SJSA1 (cell line): Measurements from ENCODE around the gene WBP2NL. TPM values are rescaled to one million over a fixed set of nuclear protein-coding genes. Genes with fewer than 3 reads are reported as not detected.

Experiments used
- DNase-seq, 2 experiments: peaks; one replicate each; pipeline ENCODE4 v3.0.0-alpha.2; 2015 to 2020; ENCODE audit warnings: low spot score in 2 of 2, low read depth in 1 of 2
- H3K27ac ChIP-seq: fragments of 250-450 bp; sonication (Bioruptor Pico); 2 replicates; pipeline ENCODE4 v1.5.1; 2020; ENCODE audit warnings: mild to moderate bottlenecking, moderate library complexity
- H3K27me3 ChIP-seq: fragments of 250-450 bp; sonication (Bioruptor Pico); replicated peaks from 2 replicates; pipeline ENCODE4 v1.5.1; 2020; ENCODE audit warnings: mild to moderate bottlenecking, moderate library complexity
- H3K36me3 ChIP-seq: fragments of 250-450 bp; sonication (Bioruptor Pico); 2 replicates; pipeline ENCODE4 v1.5.1; 2020; ENCODE audit warnings: mild to moderate bottlenecking
- H3K4me1 ChIP-seq: fragments of 250-450 bp; sonication (Bioruptor Pico); replicated peaks from 2 replicates; pipeline ENCODE4 v1.6.1; 2021; ENCODE audit warnings: mild to moderate bottlenecking
- H3K4me3 ChIP-seq: fragments of 250-450 bp; sonication (Bioruptor Pico); 2 replicates; pipeline ENCODE4 v1.5.1; 2020; ENCODE audit warnings: mild to moderate bottlenecking
- H3K9me3 ChIP-seq: fragments of 250-450 bp; sonication (Bioruptor Pico); replicated peaks from 2 replicates; pipeline ENCODE4 v1.5.1; 2020; ENCODE audit warnings: mild to moderate bottlenecking
- total RNA-seq: library from RNA; depleted of rRNA; stranded (reverse); fragments of >200 nt; shearing (Covaris generic); gene quantifications from 2 replicates; pipeline ENCODE4 v1.2.3, GENCODE V29; 2014; rRNA removed

The WBP2NL gene
- total RNA-seq, 1 experiment from 2014 or later = not detected

GRCh38 chr22:42074846-42075676 is 76.5 kb downstream of the WBP2NL start:
- H3K27me3 ChIP-seq = no peaks in the 10 kb centered on the region
- H3K9me3 ChIP-seq = no peaks in the 10 kb centered on the region
- peaks cover 35% of the 10 kb centered on the region for H3K4me1 ChIP-seq
- no peak for DNase-seq
- peak overlapping the region; percentile 57 for H3K4me3 ChIP-seq
- H3K27ac ChIP-seq = peak overlapping the region; percentile 88
- peaks cover 14% of the 10 kb centered on the region for H3K36me3 ChIP-seq

GRCh38 chr22:42076764-42077485 is 78.3 kb downstream of the WBP2NL start:
- Histone ChIP-seq H3K4me1 (peaks cover 25% of the 10 kb centered on the region), H3K27ac (no peak overlapping the region), H3K9me3 (no peaks in the 10 kb centered on the region), H3K4me3 (no peak overlapping the region), H3K27me3 (no peaks in the 10 kb centered on the region), H3K36me3 (peaks cover 19% of the 10 kb centered on the region)
- DNase-seq = no peak

- peaks cover 24% of the 10 kb centered on the region for H3K36me3 ChIP-seq
- H3K27ac ChIP-seq = no peak overlapping the region
- no peak for DNase-seq
- H3K4me3 ChIP-seq = no peak overlapping the region
- peaks cover 25% of the 10 kb centered on the region for H3K4me1 ChIP-seq
- H3K27me3 ChIP-seq = no peaks in the 10 kb centered on the region
- no peaks in the 10 kb centered on the region for H3K9me3 ChIP-seq
Measured at GRCh38 chr22:42077486-42078125, 79.0 kb downstream of the WBP2NL start.

Other genes with a start within 250 kb of the WBP2NL start
- gene CCDC134, start 198.1 kb upstream of the WBP2NL start, total RNA-seq = 10.6 and 28.6 TPM in 2 replicates
- 18.0 and 19.7 TPM in 2 replicates for gene SREBF2, start 165.7 kb upstream of the WBP2NL start, total RNA-seq
- gene SHISA8, start 83.7 kb upstream of the WBP2NL start, total RNA-seq = not detected in 2 replicates
- gene TNFRSF13C, start 72.0 kb upstream of the WBP2NL start, total RNA-seq = 0.03 and 0.13 TPM in 2 replicates
- 26.2 and 51.9 TPM in 2 replicates for gene CENPM, start 51.6 kb upstream of the WBP2NL start, total RNA-seq
- gene SEPTIN3, start 29.3 kb upstream of the WBP2NL start, total RNA-seq = not detected in 2 replicates
- gene NAGA, start 72.0 kb downstream of the WBP2NL start, total RNA-seq = 39.6 and 41.2 TPM in 2 replicates
- gene PHETA2, start 75.5 kb downstream of the WBP2NL start, total RNA-seq = 9.7 and 14.9 TPM in 2 replicates
- 8.6 and 21.3 TPM in 2 replicates for gene SMDT1, start 80.9 kb downstream of the WBP2NL start, total RNA-seq
- 114 and 245 TPM in 2 replicates for gene NDUFA6, start 92.0 kb downstream of the WBP2NL start, total RNA-seq
- gene CYP2D6, start 132.0 kb downstream of the WBP2NL start, total RNA-seq = 0.05 TPM in 1 of 2 replicates, not detected in the other